ENCODE data around the gene ELAVL3.
"Not testable (repeated sequence)": the region's sequence is repeated elsewhere in the genome, so short reads cannot be mapped to it uniquely, and the experiment has no call there.

DNA sequence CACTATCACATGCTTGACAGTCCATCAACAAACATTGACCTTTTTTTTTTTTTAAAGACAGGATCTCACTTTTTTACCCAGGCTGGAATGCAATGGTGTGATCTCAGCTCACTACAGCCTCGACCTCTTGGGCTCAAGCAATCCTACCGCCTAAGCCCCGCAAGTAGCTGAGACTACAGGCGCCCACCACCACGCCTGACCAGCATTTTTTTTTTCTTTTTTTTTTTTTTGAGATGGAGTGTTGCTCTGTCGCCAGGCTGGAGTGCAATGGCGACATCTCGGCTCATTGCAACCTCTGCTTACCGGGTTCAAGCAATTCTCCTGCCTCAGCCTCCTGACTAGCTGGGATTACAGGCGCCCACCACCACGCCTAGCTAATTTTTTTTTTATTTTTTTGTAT, 21.9 kb downstream of the ELAVL3 start:
- TF ChIP-seq, protein P1, sequence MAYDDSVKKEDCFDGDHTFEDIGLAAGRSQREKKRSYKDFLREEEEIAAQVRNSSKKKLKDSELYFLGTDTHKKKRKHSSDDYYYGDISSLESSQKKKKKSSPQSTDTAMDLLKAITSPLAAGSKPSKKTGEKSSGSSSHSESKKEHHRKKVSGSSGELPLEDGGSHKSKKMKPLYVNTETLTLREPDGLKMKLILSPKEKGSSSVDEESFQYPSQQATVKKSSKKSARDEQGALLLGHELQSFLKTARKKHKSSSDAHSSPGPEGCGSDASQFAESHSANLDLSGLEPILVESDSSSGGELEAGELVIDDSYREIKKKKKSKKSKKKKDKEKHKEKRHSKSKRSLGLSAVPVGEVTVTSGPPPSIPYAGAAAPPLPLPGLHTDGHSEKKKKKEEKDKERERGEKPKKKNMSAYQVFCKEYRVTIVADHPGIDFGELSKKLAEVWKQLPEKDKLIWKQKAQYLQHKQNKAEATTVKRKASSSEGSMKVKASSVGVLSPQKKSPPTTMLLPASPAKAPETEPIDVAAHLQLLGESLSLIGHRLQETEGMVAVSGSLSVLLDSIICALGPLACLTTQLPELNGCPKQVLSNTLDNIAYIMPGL (CRISPR knock-in tag; IDR thresholded peaks at IDR 0.05) = not testable (repeated sequence)
- TF ChIP-seq, protein P2, sequence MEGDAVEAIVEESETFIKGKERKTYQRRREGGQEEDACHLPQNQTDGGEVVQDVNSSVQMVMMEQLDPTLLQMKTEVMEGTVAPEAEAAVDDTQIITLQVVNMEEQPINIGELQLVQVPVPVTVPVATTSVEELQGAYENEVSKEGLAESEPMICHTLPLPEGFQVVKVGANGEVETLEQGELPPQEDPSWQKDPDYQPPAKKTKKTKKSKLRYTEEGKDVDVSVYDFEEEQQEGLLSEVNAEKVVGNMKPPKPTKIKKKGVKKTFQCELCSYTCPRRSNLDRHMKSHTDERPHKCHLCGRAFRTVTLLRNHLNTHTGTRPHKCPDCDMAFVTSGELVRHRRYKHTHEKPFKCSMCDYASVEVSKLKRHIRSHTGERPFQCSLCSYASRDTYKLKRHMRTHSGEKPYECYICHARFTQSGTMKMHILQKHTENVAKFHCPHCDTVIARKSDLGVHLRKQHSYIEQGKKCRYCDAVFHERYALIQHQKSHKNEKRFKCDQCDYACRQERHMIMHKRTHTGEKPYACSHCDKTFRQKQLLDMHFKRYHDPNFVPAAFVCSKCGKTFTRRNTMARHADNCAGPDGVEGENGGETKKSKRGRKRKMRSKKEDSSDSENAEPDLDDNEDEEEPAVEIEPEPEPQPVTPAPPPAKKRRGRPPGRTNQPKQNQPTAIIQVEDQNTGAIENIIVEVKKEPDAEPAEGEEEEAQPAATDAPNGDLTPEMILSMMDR (IDR thresholded peaks at IDR 0.05) = not testable (repeated sequence)
- not testable (repeated sequence) for TF ChIP-seq CREB1, CREM (CRISPR knock-in tag; IDR thresholded peaks at IDR 0.05)

All from WTC11 (cell line).